Lower leg skin (tissue), 3 donors: ENCODE data around the gene POLR1B.

Experiments used
- POLR2A ChIP-seq, 2 donors: fragments of 450-650 bp; IDR thresholded peaks; one replicate each; pipeline ENCODE4 v1.6.1; 2016 to 2017; ENCODE audit warnings: antibody characterized with exemption in 2 of 2, mild to moderate bottlenecking in 1 of 2, moderate library complexity in 1 of 2
- TF ChIP-seq, protein P1 (sequence below), 3 donors: fragments of 450-650 bp; IDR thresholded peaks; one replicate each; pipeline ENCODE4 v1.5.1; 2016; ENCODE audit warnings: antibody characterized with exemption in 3 of 3, mild to moderate bottlenecking in 3 of 3, moderate library complexity in 2 of 3

DNA sequence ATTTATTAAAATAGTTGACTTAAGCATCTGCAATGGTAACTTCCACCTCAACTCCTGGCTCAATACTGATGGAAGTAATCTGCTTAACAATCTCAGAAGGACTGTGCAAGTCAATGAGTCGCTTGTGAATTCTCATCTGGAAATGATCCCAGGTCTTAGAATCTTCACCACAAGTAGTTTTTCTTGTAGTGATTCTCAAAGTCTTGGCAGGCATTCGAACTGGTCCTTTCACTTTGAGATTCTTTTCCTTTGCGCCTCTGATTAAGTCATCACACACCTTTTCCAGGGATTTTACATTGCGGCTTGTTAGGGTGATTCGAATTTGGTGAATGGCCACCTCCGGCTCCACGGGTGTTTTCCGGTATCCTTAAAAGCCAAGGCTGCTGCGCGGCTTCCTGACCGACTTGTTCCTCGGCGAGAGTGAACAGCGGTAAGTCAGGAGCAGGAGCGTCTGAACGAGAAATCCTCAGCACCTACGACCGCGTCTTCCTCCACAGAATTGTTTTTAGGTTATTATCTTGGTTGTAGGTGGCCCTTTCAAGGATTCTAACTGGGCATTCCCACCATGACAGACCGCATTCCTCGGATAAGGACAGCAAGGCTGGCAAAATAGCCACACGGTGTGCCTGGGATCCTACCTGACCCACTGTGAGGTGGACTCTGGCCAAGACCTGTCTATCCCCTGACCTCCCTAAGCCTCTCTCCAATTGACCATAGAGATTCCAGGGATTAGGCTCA is 79.7 kb downstream of the POLR1B start:
- TF ChIP-seq, protein P1, sequence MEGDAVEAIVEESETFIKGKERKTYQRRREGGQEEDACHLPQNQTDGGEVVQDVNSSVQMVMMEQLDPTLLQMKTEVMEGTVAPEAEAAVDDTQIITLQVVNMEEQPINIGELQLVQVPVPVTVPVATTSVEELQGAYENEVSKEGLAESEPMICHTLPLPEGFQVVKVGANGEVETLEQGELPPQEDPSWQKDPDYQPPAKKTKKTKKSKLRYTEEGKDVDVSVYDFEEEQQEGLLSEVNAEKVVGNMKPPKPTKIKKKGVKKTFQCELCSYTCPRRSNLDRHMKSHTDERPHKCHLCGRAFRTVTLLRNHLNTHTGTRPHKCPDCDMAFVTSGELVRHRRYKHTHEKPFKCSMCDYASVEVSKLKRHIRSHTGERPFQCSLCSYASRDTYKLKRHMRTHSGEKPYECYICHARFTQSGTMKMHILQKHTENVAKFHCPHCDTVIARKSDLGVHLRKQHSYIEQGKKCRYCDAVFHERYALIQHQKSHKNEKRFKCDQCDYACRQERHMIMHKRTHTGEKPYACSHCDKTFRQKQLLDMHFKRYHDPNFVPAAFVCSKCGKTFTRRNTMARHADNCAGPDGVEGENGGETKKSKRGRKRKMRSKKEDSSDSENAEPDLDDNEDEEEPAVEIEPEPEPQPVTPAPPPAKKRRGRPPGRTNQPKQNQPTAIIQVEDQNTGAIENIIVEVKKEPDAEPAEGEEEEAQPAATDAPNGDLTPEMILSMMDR (IDR thresholded peaks at IDR 0.05): no peak
- no peak for TF ChIP-seq POLR2A (IDR thresholded peaks at IDR 0.05)
